Measurements from ENCODE around the gene GPATCH3. TPM values are rescaled to one million over a fixed set of nuclear protein-coding genes. Genes with fewer than 3 reads are reported as not detected.

GPATCH3 gene
- total and polyA plus RNA-seq, 2 of the 8 experiments (the other 6 are each of a cell fraction or from before 2014, with no cell fraction given), result 7.9 to 17.4 TPM

DNA sequence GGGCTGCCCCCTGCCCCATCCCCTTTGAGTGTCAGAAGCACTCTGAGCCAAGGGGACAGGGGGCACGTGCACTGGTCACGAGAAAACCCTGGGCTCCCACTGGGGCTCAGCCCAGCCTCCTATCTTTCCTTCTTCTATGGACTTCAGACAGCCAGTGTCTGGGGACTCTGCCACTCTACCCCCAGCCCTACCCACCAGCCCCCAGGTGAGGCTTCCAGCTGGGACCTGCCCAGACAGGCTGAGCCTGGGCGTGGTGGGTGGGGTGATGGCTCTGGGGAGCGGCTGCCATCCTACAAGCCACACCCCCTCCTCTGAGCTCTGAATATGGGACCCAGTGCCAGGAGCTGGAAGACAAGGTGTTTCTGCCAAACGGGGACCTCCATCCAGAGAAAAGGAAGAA is 45.4 kb downstream of the GPATCH3 start:
- H3K79me1 ChIP-seq (ENCODE audit: low read depth, low read length), result no peaks in the 10 kb centered on the region
- no peak overlapping the region for H2AFZ ChIP-seq (ENCODE audit: low read length)
- peaks cover 0 to 19% (median 11%) of the 10 kb centered on the region in 4 experiments; a peak in 5 of 8 replicates for H3K36me3 ChIP-seq (ENCODE audit: control insufficient read depth in 2 of 4, insufficient read depth in 4 of 4, low read length in 3 of 4)
- no peak overlapping the region for H2BK120ac ChIP-seq (replicated peaks; ENCODE audit: low read depth, low read length)
- no peaks in the 10 kb centered on the region for H3K9me3 ChIP-seq (ENCODE audit: insufficient read depth in 2 of 2, low read depth in 1 of 2, low read length in 1 of 2)
- no peak overlapping the region for H3K14ac ChIP-seq (ENCODE audit: insufficient read length)
- no peak overlapping the region for H2BK20ac ChIP-seq (ENCODE audit: low read length)
- no peaks in the 10 kb centered on the region for H3K79me2 ChIP-seq (ENCODE audit: control insufficient read depth in 1 of 2, insufficient read depth in 2 of 2, low read length in 2 of 2)
- POLR2A ChIA-PET (ENCODE audit: partially characterized antibody), result interaction anchor here (0.6 to 1.7 kb wide), 3 partner anchors 34 to 145 kb away, joined by 4 to 7 read pairs (median 4); partner anchors contain the start of gene GPN2
- H3K23me2 ChIP-seq (ENCODE audit: low read depth, low read length), result no peaks in the 10 kb centered on the region
- peaks cover 0 to 10% (median 6%) of the 10 kb centered on the region in 4 experiments; a peak in 6 of 7 replicates for H3K4me1 ChIP-seq (replicated peaks in 1 of 4; ENCODE audit: control insufficient read depth in 3 of 4, insufficient read depth in 4 of 4, low read length in 3 of 4)
- H3K4ac ChIP-seq (replicated peaks; ENCODE audit: insufficient read length, low read depth, low read length), result no peak overlapping the region
- H4K5ac ChIP-seq (ENCODE audit: insufficient read length, low read depth, low read length), result no peak overlapping the region
- H3K23ac ChIP-seq (ENCODE audit: insufficient read length), result no peak overlapping the region
- WGBS, 2 experiments (ENCODE audit: extremely low coverage in 1 of 2, insufficient coverage in 1 of 2, insufficient read length in 1 of 2, insufficient replicate concordance in 2 of 2, low coverage in 1 of 2, low lambda C conversion rate in 2 of 2, missing lambda C conversion rate in 1 of 2), result 89% methylated on average over 3 of the region's 5 CpGs; no CpG with 5 or more reads in 1 of the 2 experiments
- no peak overlapping the region for H4K91ac ChIP-seq (replicated peaks; ENCODE audit: insufficient read length, low read length)
- H3K18ac ChIP-seq (ENCODE audit: extremely low read depth, low read length), result no peak overlapping the region
- H2BK12ac ChIP-seq (ENCODE audit: low read depth, low read length), result no peak overlapping the region
- CTCF ChIA-PET (ENCODE audit: partially characterized antibody), result interaction anchor here (0.7 to 22.8 kb wide), 8 partner anchors 9 to 251 kb away, joined by 3 to 547 read pairs (median 5); partner anchors contain the start of genes GPN2 and SFN
- H3K27me3 ChIP-seq (replicated peaks in 1 of 4; ENCODE audit: control insufficient read depth in 3 of 4, extremely low read depth in 1 of 4, insufficient read depth in 3 of 4, low read length in 3 of 4), result no peaks in the 10 kb centered on the region; a peak in 1 of 7 replicates
- H3K4me3 ChIP-seq (ENCODE audit: extremely low read depth in 1 of 4, insufficient read depth in 2 of 4, low read depth in 3 of 4, low read length in 4 of 4), result no peak overlapping the region
- no peak overlapping the region for H4K8ac ChIP-seq (ENCODE audit: extremely low read depth, insufficient read depth, low read length)
- H4K20me1 ChIP-seq (replicated peaks in 1 of 2; ENCODE audit: control insufficient read depth in 1 of 2, insufficient read depth in 2 of 2, low read length in 2 of 2), result peaks cover 0 to 5% of the 10 kb centered on the region in 2 experiments
- H2BK5ac ChIP-seq (ENCODE audit: low read depth, low read length), result no peak overlapping the region
- FAIRE-seq (no peak), DNase-seq (ENCODE audit: low read depth in 1 of 2, low spot score in 2 of 2) (no peak)
- no peak overlapping the region for H3K56ac ChIP-seq (replicated peaks; ENCODE audit: insufficient read length, low read depth, low read length)
- H2BK15ac ChIP-seq (ENCODE audit: low read length), result no peak overlapping the region
- H3K27ac ChIP-seq (ENCODE audit: low read depth, low read length), result no peak overlapping the region
- H3K4me2 ChIP-seq (ENCODE audit: insufficient read depth in 1 of 2, low read depth in 2 of 2, low read length in 2 of 2), result no peak overlapping the region
- no peak overlapping the region for H3K9ac ChIP-seq (replicated peaks in 1 of 4; ENCODE audit: extremely low read depth in 1 of 4, low read depth in 3 of 4, low read length in 3 of 4)
- no peak overlapping the region for H2AK5ac ChIP-seq (ENCODE audit: low read depth, low read length)
- no peak for TF ChIP-seq E2F6 (IDR thresholded peaks at IDR 0.05)
- TF ChIP-seq PHF8 (conservative IDR thresholded peaks at IDR 0.05; ENCODE audit: low read depth, low read length), result no peak
- TF ChIP-seq USF2 (IDR thresholded peaks at IDR 0.05; ENCODE audit: low read length), result no peak
- no peak for TF ChIP-seq FOSL1 (IDR thresholded peaks at IDR 0.05; ENCODE audit: insufficient read depth, low read depth, low read length)
- TF ChIP-seq CTBP2 (IDR thresholded peaks at IDR 0.05; ENCODE audit: borderline replicate concordance, insufficient read depth, insufficient read length, low read length), result no peak
- no peak for TF ChIP-seq RXRA (IDR thresholded peaks at IDR 0.05; ENCODE audit: insufficient read depth, low read depth, low read length)
- TF ChIP-seq SIX5 (IDR thresholded peaks at IDR 0.05; ENCODE audit: low read depth, low read length), result no peak
- no peak for TF ChIP-seq RAD21 (IDR thresholded peaks at IDR 0.05 in 1 of 2, conservative IDR thresholded peaks at IDR 0.05 in 1 of 2; ENCODE audit: low read depth in 2 of 2, low read length in 2 of 2)
- no peak for TF ChIP-seq CHD2 (IDR thresholded peaks at IDR 0.05; ENCODE audit: low read length)
- TF ChIP-seq KDM4A (IDR thresholded peaks at IDR 0.05; ENCODE audit: low read depth, low read length, severe bottlenecking), result no peak
- no peak for TF ChIP-seq SRF (IDR thresholded peaks at IDR 0.05; ENCODE audit: low read depth, low read length)

All from H1 (cell line).